AG09309 (cell line): Measurements from ENCODE around the gene MYL5.
"Not testable (repeated sequence)": the region's sequence is repeated elsewhere in the genome, so short reads cannot be mapped to it uniquely, and the experiment has no call there.

Experiments
- DNase-seq: peaks from one replicate; pipeline ENCODE4 v3.0.0-alpha.2; 2010; ENCODE audit warnings: low read depth
- H3K4me3 ChIP-seq: 2 replicates; pipeline ENCODE4 v1.5.1; 2011; ENCODE audit warnings: mild to moderate bottlenecking, low read depth, low read length, moderate library complexity; ENCODE audit not compliant: control insufficient read depth
- TF ChIP-seq, protein P1 (sequence below): IDR thresholded peaks from 2 replicates; pipeline ENCODE4 v1.5.1; 2011; ENCODE audit warnings: mild to moderate bottlenecking, low read depth, low read length, inconsistent platforms; ENCODE audit not compliant: insufficient read depth, control insufficient read depth; ENCODE audit errors: missing control alignments

The MYL5 gene

DNA sequence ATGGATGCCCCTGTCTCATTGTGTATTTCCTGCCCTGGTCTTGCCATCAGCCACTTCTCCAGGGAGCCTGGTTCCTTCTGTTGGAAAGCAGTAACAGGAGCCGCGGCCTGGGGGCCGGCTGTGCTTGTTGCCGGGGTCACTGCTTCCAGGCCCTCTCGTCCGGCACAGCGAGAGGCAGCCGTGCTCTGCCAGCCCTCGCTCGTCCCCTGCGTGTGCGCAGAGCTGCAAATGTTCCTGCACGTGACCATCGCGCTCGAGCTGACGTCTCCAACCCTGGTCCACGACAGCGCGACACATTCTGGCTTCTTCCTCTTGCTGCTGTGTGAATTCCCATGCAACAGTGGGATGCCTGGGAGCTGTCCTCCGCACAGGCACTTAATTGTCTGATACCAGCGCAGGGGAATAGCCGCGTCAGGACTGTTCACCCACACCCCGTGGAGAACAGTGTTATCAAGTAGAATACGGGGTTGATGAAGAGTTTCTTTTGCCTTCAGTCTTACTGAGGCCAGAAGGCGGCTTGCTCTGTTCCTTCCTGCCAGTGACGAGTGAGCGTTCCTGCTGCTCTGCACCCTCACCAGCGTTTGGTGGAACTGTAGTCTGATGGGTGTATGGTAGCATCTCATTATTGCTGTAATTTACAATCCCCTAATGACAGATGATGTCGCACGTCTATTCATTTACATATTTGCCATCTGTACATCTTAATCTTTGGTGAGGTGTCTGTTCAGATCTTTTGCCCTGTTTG is 36.6 kb upstream of the MYL5 start:
- no peak overlapping the region for H3K4me3 ChIP-seq
- DNase-seq, result no peak
- TF ChIP-seq, protein P1, sequence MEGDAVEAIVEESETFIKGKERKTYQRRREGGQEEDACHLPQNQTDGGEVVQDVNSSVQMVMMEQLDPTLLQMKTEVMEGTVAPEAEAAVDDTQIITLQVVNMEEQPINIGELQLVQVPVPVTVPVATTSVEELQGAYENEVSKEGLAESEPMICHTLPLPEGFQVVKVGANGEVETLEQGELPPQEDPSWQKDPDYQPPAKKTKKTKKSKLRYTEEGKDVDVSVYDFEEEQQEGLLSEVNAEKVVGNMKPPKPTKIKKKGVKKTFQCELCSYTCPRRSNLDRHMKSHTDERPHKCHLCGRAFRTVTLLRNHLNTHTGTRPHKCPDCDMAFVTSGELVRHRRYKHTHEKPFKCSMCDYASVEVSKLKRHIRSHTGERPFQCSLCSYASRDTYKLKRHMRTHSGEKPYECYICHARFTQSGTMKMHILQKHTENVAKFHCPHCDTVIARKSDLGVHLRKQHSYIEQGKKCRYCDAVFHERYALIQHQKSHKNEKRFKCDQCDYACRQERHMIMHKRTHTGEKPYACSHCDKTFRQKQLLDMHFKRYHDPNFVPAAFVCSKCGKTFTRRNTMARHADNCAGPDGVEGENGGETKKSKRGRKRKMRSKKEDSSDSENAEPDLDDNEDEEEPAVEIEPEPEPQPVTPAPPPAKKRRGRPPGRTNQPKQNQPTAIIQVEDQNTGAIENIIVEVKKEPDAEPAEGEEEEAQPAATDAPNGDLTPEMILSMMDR, result no peak

DNA sequence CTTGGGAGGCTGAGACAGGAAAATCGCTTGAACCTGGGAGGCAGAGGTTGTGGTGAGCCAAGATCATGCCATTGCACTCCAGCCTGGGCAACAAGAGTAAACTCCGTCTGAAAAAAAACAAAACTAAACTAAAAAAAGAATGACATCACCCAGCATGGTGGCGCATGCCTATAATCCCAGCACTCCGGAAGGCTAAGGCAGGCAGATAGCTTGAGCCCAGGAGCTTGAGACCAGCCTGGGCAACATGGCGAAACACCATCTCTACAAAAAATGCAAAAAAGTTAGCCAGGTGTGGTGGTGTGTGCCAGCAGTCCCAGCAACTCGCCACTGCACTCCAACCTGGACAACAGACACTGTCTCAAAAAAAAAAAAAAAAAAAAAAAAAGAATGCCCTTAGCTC is 32.0 kb upstream of the MYL5 start:
- not testable (repeated sequence) for DNase-seq

DNA sequence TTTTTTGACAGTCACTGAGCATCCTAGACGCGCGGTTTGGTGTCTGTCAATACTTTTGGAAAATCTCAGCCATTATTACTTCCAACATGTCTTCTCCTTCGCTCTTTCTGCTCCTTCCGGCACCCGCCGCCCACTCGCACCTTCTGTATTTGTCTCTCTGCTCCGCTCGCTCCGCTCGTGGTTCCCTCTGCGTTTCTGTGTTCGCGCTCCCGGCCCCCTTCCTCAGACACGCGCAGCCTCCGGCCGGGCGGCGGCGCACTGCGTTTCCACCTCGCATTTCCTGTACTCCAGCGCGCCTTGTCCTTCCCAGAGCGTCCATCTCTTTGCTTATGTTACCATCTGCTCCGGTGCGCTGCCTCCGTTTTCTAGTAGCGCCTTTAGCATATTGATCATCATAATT is 27.9 kb upstream of the MYL5 start:
- H3K4me3 ChIP-seq, result no peak overlapping the region
- DNase-seq, result no peak
- TF ChIP-seq, protein P1, result no peak

More for the DNA sequence above, 32.0 kb upstream of the MYL5 start:
- H3K4me3 ChIP-seq, result not testable (repeated sequence)

DNA sequence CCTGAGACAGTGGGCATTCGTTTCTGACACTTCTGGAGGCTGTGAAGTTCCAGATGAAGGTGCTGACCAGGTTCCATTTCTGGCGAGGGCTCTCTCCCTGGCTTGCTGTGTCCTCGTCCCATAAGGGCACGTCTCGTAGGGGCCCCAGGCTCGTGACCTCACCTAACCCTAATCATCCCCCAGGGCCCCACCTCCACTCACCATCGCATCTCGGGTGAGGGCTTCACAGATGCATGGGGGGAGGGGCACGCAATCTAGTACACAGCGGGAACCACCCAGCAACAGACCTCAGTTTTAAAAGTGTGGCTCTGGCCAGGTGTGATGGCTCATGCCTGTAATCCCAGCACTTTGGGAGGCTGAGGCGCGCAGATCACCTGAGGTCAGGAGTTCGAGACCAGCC is 26.9 kb upstream of the MYL5 start:
- no peak for DNase-seq
- TF ChIP-seq, protein P1, result no peak
- H3K4me3 ChIP-seq, result no peak overlapping the region

DNA sequence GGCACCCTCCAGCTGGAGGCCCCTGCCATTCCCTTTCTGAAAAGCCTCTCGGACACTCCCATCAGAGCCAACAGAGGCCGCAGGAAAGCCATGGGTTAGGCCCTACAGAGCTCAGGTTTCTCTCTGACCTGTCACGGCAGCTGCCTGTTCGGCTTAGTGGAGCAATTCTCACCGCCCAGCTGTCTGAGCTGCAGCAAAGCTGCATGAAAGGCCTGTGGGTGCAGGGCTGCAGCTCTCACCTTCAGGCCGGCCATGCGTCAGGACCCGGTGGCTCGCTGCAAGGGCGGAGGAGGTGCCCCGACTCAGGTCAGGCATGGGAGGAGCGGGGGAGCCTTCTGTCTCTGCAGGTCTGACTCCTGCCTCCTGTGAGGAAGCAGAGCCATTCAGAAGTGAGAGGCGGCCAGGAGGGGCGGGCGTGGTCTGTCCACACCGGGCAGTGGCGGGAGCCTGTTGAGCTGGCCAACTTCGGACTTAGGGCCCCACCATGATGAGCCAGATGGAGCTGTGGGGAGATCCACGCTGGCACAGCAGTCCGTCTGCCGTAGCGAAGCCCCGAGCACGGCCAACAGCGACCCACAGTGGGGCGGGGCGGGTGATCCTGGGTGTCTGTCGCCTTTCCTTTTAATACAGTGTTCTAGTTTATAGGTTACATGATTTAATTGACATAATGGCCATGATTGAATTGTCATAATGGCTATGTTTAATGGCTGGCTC is 25.6 kb upstream of the MYL5 start:
- TF ChIP-seq, protein P1, result no peak
- DNase-seq, result no peak

DNA sequence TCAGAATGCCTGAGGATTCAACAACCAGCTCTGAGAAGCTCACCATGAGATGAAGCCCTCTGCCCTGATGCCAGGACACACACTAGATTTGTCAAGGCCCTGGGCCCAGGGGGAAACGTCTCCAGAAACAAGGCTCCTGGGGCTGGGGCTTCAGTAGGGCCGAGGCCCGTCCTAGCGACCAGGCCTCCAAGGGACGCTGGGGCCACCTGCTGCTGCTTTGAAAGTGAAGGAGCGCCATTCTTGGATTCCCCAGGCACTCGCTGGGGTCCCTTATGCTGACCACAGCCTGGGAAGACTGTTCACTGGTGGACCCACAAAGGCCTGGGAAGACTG is 25.1 kb upstream of the MYL5 start:
- TF ChIP-seq, protein P1, result no peak
- DNase-seq, result no peak
- no peak overlapping the region for H3K4me3 ChIP-seq

More for the DNA sequence above, 25.6 kb upstream of the MYL5 start:
- H3K4me3 ChIP-seq, result no peak overlapping the region

DNA sequence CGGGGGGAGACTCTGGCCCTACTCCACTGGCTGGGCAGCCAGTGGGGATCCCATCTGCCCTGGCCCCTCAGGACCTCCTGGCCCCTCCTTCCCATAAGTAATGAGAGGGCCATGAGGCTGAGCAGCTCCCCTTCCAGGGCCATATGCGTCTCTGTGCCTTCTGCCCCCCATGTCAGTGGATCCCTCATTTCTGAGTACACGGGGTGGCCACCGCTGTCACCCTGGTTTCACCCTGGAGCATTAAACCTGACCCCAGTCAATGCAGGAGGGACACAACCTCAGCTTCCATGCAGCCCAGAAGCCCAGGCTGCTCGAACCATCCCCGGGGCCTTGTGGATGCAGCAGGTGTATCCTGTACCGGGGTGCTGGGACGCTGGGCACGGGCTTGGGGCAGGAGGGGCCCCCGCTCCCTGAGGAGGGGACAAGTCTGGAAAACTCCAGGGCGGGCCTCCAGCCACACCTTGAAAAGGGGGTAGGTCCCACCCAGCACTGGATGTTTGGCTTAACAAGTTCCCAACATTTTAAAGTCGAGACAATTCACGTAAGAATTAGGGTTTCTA is 24.5 kb upstream of the MYL5 start:
- DNase-seq, result no peak
- TF ChIP-seq, protein P1, result no peak
- H3K4me3 ChIP-seq, result no peak overlapping the region
